OCI-LY3 (cell line): Measurements from ENCODE around the gene ERP44.

ENCODE experiments used
- H2AFZ ChIP-seq: fragments of 200-600, 300-600 bp; shearing (Covaris generic); 2 replicates; pipeline ENCODE4 v1.6.0; 2014; ENCODE audit warnings: antibody characterized with exemption, low read depth, low read length
- H3K27ac ChIP-seq: fragments of 200-600, 300-600 bp; sonication (generic); 2 replicates; pipeline ENCODE4 v1.5.1; 2014; ENCODE audit warnings: mild to moderate bottlenecking, low read length, moderate library complexity, mixed read lengths
- H3K27me3 ChIP-seq: fragments of 200-600, 300-600 bp; sonication (generic); 2 replicates; pipeline ENCODE4 v1.6.1; 2014; ENCODE audit warnings: low read depth, low read length, mixed read lengths
- H3K36me3 ChIP-seq: fragments of 200-600, 300-600 bp; sonication (generic); replicated peaks from 2 replicates; pipeline ENCODE3; 2014; ENCODE audit warnings: low read depth, low read length, mixed read lengths
- H3K4me1 ChIP-seq: fragments of 300-600, 200-600 bp; sonication (generic); 2 replicates; pipeline ENCODE4 v1.6.1; 2014; ENCODE audit warnings: low read length, mixed read lengths
- H3K4me2 ChIP-seq: fragments of 200-600, 300-600 bp; sonication (generic); 2 replicates; pipeline ENCODE4 v1.6.1; 2014; ENCODE audit warnings: low read length, mixed read lengths
- H3K4me3 ChIP-seq: fragments of 300-600, 200-600 bp; sonication (generic); 2 replicates; pipeline ENCODE4 v1.5.1; 2014; ENCODE audit warnings: antibody characterized with exemption, mild to moderate bottlenecking, low read length, moderate library complexity
- H3K79me2 ChIP-seq: fragments of 300-600, 200-600 bp; shearing (Covaris generic); 2 replicates; pipeline ENCODE4 v1.6.1; 2014; ENCODE audit warnings: mild to moderate bottlenecking, low read length, mixed read lengths
- H3K9ac ChIP-seq: fragments of 300-600, 200-600 bp; shearing (Covaris generic); 2 replicates; pipeline ENCODE4 v1.6.0; 2014; ENCODE audit warnings: mild to moderate bottlenecking, low read length, moderate library complexity
- H3K9me3 ChIP-seq: fragments of 200-600, 300-600 bp; shearing (Covaris generic); 2 replicates; pipeline ENCODE4 v1.6.1; 2014; ENCODE audit warnings: low read length, mixed read lengths; ENCODE audit not compliant: insufficient read depth
- H4K20me1 ChIP-seq: fragments of 200-600, 300-600 bp; sonication (generic); 2 replicates; pipeline ENCODE4 v1.6.1; 2016; ENCODE audit warnings: low read length, mixed read lengths; ENCODE audit not compliant: insufficient read depth
- EZH2phosphoT487 ChIP-seq: fragments of 200-600 bp; shearing (Covaris generic); IDR thresholded peaks from 2 replicates; pipeline ENCODE4 v1.6.1; 2018; ENCODE audit warnings: antibody characterized with exemption, mixed run types, low read depth
- TF ChIP-seq, protein P1 (sequence below): fragments of 200-600, 300-600 bp; sonication (generic); IDR thresholded peaks from 2 replicates; pipeline ENCODE4 v1.5.1; 2014; ENCODE audit warnings: antibody characterized with exemption, low read length, low read depth

The ERP44 gene

DNA sequence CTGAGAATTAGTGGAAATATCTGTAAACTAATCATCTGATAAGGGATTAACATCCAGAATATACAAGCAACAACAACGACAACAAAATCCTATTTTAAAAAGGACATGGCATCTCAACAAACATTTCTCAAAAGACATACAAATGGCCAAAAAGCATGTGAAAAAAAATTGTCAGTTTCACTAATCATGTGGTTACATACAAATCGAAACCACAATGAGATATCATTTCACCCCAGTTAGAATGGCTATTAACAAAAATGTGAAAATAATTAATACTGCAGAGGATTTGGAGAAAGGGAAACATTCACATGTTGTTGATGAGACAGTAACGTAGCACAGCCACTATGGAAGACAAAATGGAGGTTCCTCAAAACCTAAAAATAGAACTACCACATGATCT lies 69.5 kb downstream of the ERP44 start:
- TF ChIP-seq EZH2phosphoT487: no peak
- TF ChIP-seq, protein P1, sequence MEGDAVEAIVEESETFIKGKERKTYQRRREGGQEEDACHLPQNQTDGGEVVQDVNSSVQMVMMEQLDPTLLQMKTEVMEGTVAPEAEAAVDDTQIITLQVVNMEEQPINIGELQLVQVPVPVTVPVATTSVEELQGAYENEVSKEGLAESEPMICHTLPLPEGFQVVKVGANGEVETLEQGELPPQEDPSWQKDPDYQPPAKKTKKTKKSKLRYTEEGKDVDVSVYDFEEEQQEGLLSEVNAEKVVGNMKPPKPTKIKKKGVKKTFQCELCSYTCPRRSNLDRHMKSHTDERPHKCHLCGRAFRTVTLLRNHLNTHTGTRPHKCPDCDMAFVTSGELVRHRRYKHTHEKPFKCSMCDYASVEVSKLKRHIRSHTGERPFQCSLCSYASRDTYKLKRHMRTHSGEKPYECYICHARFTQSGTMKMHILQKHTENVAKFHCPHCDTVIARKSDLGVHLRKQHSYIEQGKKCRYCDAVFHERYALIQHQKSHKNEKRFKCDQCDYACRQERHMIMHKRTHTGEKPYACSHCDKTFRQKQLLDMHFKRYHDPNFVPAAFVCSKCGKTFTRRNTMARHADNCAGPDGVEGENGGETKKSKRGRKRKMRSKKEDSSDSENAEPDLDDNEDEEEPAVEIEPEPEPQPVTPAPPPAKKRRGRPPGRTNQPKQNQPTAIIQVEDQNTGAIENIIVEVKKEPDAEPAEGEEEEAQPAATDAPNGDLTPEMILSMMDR: no peak
- Histone ChIP-seq H2AFZ (no peak overlapping the region), H3K4me2 (peak overlapping the region; percentile 25; the same call in 1 of the 2 replicates), H4K20me1 (0 out of 2 replicates have a peak, but pooled peaks cover 4% of the 10 kb centered on the region), H3K36me3 (peaks cover 18% of the 10 kb centered on the region), H3K9ac (no peak overlapping the region), H3K79me2 (peaks cover 4% of the 10 kb centered on the region; the same call in 1 of the 2 replicates), H3K9me3 (0 out of 2 replicates have a peak, but pooled peaks cover 5% of the 10 kb centered on the region), H3K27me3 (no peaks in the 10 kb centered on the region), H3K27ac (no peak overlapping the region), H3K4me3 (no peak overlapping the region), H3K4me1 (peaks cover 23% of the 10 kb centered on the region)

DNA sequence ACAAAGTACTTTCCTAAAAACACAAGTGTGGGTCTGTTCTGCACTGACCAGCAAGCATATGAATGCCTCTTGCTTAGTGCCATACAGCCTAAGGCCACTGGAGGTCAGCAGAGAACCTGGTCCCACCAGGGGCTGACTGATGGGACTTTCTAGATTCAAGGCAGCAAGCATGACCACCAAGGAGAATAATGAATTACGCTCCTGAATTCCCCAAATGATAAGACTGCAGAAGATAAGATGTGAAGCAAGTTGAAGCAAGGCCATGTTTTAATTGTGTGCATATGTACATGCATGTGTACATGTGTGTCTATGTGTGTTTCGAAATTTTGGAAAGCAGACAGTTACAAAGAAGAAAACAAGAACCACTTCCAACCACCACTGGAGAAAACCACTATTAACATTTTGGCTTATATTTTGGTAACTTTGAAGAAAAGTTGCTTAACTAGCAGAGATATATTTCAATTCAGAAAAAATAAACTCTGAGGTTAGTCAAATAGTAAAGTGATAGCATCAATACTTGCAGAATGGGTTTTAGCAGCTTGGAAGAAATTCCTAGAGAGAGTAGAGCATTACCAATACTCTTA lies 70.5 kb downstream of the ERP44 start:
- H3K4me3 ChIP-seq: no peak overlapping the region
- H3K4me1 ChIP-seq: peaks cover 23% of the 10 kb centered on the region
- H3K79me2 ChIP-seq: no peaks in the 10 kb centered on the region
- no peak overlapping the region for H3K9ac ChIP-seq
- no peak overlapping the region for H3K27ac ChIP-seq
- H2AFZ ChIP-seq: no peak overlapping the region
- no peaks in the 10 kb centered on the region for H3K27me3 ChIP-seq
- H3K4me2 ChIP-seq: no peak overlapping the region
- peaks cover 11% of the 10 kb centered on the region for H3K36me3 ChIP-seq
- no peaks in the 10 kb centered on the region for H3K9me3 ChIP-seq
- 0 out of 2 replicates have a peak, but pooled peaks cover 4% of the 10 kb centered on the region for H4K20me1 ChIP-seq
- TF ChIP-seq, protein P1: peak; percentile 97
- TF ChIP-seq EZH2phosphoT487: no peak

DNA sequence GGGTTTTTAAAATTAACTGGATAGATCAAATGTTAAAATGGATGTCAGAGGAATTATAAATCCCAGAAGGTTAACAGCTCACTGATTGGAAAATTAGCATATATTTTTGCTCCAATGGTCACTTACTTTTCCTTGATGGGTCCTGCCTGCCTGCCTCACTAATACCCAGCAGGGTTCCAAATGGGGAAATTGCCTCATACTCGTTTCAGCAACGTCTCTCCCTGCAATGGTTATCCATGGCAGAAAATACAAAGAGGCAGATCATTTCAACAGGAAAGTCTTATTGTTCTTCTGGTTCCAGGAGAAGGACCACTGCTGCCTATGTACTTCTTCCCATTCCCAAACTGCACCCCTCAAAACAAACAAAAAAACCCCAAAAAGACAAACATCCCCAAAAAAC lies 71.3 kb downstream of the ERP44 start:
- no peak overlapping the region for H3K27ac ChIP-seq
- no peak overlapping the region for H3K4me2 ChIP-seq
- no peak overlapping the region for H3K9ac ChIP-seq
- no peaks in the 10 kb centered on the region for H3K9me3 ChIP-seq
- H4K20me1 ChIP-seq: 0 out of 2 replicates have a peak, but pooled peaks cover 4% of the 10 kb centered on the region
- peaks cover 23% of the 10 kb centered on the region for H3K4me1 ChIP-seq
- peaks cover 8% of the 10 kb centered on the region for H3K36me3 ChIP-seq
- no peaks in the 10 kb centered on the region for H3K27me3 ChIP-seq
- TF ChIP-seq, protein P1: no peak
- H3K79me2 ChIP-seq: no peaks in the 10 kb centered on the region
- no peak overlapping the region for H2AFZ ChIP-seq
- H3K4me3 ChIP-seq: no peak overlapping the region

DNA sequence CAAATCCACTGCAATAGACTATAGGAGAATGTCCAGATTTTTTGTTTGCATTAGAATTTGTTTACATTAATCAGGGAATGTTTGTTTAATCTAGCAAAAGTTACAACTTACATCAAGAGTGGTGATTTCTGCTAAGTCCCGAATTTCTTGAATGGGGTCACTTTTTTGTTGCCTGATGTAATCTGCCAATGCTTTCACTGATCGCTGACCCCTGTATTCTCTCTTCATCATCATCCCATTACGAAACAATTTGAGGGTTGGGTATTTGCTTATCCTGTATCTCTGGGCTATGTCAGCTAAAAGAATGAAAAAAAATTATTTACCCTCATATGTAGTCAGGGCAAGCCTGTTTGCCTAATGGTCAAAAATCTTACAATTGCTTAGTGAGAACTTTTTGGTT lies 76.9 kb downstream of the ERP44 start:
- Histone ChIP-seq H3K9me3 (no peaks in the 10 kb centered on the region), H3K4me1 (peaks cover 6% of the 10 kb centered on the region; the same call in 1 of the 2 replicates), H3K27ac (no peak overlapping the region), H3K27me3 (no peaks in the 10 kb centered on the region), H2AFZ (no peak overlapping the region), H3K9ac (no peak overlapping the region), H3K79me2 (no peaks in the 10 kb centered on the region), H4K20me1 (no peaks in the 10 kb centered on the region), H3K4me3 (no peak overlapping the region), H3K36me3 (peaks cover 4% of the 10 kb centered on the region), H3K4me2 (no peak overlapping the region)
- no peak for TF ChIP-seq EZH2phosphoT487
- TF ChIP-seq, protein P1: no peak
